Vagina (tissue), 2 donors: ENCODE data around the gene C12orf76. TPM values are rescaled to one million over a fixed set of nuclear protein-coding genes. Genes with fewer than 3 reads are reported as not detected.
A peak's percentile ranks its signal among the peaks of the same experiment; 100 is the strongest.

Experiments
- DNase-seq, 2 donors: peaks; one replicate each; pipeline ENCODE4 v3.0.0-alpha.2; 2017; ENCODE audit errors: extremely low spot score in 2 of 2
- H3K27ac ChIP-seq: fragments of 200-600 bp; sonication (generic); one replicate; pipeline ENCODE4 v1.5.1; 2019
- H3K27me3 ChIP-seq: fragments of 200-600 bp; sonication (generic); one replicate; pipeline ENCODE4 v1.5.1; 2019
- H3K36me3 ChIP-seq, 2 donors: fragments of 200-600 bp; sonication (generic); one replicate each; pipeline ENCODE4 v1.5.1; 2017 to 2019
- H3K4me1 ChIP-seq: fragments of 200-600 bp; sonication (generic); one replicate; pipeline ENCODE4 v1.5.1; 2019
- H3K4me3 ChIP-seq, 2 donors: fragments of 200-600 bp; sonication (generic); 1 replicate in 1 of 2; 2 replicates in 1 of 2; pipeline ENCODE4 v1.5.1; 2016 to 2019
- H3K9me3 ChIP-seq: fragments of 200-600 bp; sonication (generic); one replicate; pipeline ENCODE4 v1.5.1; 2019
- CTCF ChIP-seq, 3 experiments: fragments of 450-650 bp in 2 of 3; fragments of 200-600 bp in 1 of 3; sonication (generic) in 1 of 3; IDR thresholded peaks; one replicate each; pipeline ENCODE4 v1.5.1; 2017 to 2019; ENCODE audit warnings: antibody characterized with exemption in 3 of 3, mild to moderate bottlenecking in 2 of 3, moderate library complexity in 2 of 3
- POLR2A ChIP-seq, 2 donors: fragments of 450-650 bp; IDR thresholded peaks; one replicate each; pipeline ENCODE4 v1.6.1; 2017; ENCODE audit warnings: antibody characterized with exemption in 2 of 2, mild to moderate bottlenecking in 2 of 2, moderate library complexity in 2 of 2
- POLR2AphosphoS5 ChIP-seq, 2 donors: sonication (generic); formaldehyde crosslinking; IDR thresholded peaks; one replicate each; pipeline ENCODE4 v1.9.0; 2017; ENCODE audit warnings: antibody characterized with exemption in 2 of 2, mild to moderate bottlenecking in 2 of 2, low read depth in 1 of 2; ENCODE audit not compliant: insufficient read depth in 1 of 2
- intact Hi-C: fragments of 100-400 bp; cut with DNase I; formaldehyde crosslinking; loops from one replicate; pipeline ENCODE4 v1.15.1; 2023
- total RNA-seq: library from RNA; depleted of rRNA; stranded (reverse); fragments of >200 nt; gene quantifications from one replicate; pipeline ENCODE4 v1.2.3, GENCODE V29; 2016

Gene C12orf76
- total RNA-seq, 1 donor from 2014 or later = 7.6 TPM

DNA sequence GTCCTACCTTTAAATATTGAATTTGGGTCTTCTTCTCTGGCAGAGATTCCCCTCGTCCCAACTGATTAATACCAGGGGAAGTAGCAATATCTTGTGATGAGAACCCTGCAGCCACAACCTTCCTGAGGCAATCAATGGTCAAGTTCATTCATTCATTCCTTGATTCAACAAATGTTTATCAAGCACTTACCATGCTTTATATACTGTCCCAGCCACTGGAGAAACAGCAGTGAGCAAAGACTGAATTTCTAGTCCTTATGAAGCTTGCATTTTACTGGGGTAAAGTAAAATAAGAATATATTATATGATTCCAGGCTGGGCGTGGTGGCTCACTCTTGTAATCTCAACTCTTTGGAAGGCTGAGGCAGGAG is 51.9 kb downstream of the C12orf76 start:
- Histone ChIP-seq H3K27ac (peak overlapping the region; percentile 75), H3K4me3 (peak overlapping the region; percentile 88 to 97), H3K36me3 (no peaks in the 10 kb centered on the region), H3K27me3 (no peaks in the 10 kb centered on the region), H3K9me3 (no peaks in the 10 kb centered on the region), H3K4me1 (peaks cover 66% of the 10 kb centered on the region)
- DNase-seq = no peak
- no peak for TF ChIP-seq POLR2A (IDR thresholded peaks at IDR 0.05)
- no peak for TF ChIP-seq CTCF (IDR thresholded peaks at IDR 0.05)
- no peak for TF ChIP-seq POLR2AphosphoS5 (IDR thresholded peaks at IDR 0.05; ENCODE audit: insufficient read depth in 1 of 2, low read depth in 1 of 2)
- intact Hi-C loops = no loop called here

GRCh38 chr12:109995686-109996482 is 52.4 kb downstream of the C12orf76 start, which contains the start of gene GIT2:
GIT2 (minus strand) TSS chr12:109996368; CDS start chr12:109996224, 144 bp downstream.
- H3K4me1 ChIP-seq = peaks cover 60% of the 10 kb centered on the region
- no peaks in the 10 kb centered on the region for H3K27me3 ChIP-seq
- DNase-seq = peak; percentile 93 to 99
- intact Hi-C loops = no loop called here
- peak within 1 kb of the TSS; percentile 88 to 97 for H3K4me3 ChIP-seq
- TF ChIP-seq POLR2AphosphoS5 (IDR thresholded peaks at IDR 0.05; ENCODE audit: insufficient read depth in 1 of 2, low read depth in 1 of 2) = peak; percentile 87 to 97
- peak in 1 of 3 experiments; percentile 12 for TF ChIP-seq CTCF (IDR thresholded peaks at IDR 0.05)
- TF ChIP-seq POLR2A (IDR thresholded peaks at IDR 0.05) = peak in 1 of 2 donors; percentile 33
- H3K9me3 ChIP-seq = no peaks in the 10 kb centered on the region
- peak within 1 kb of the TSS; percentile 75 for H3K27ac ChIP-seq
- H3K36me3 ChIP-seq = peaks cover 0 to 4% of the 10 kb centered on the region in 2 donors

- DNase-seq = no peak
- H3K27me3 ChIP-seq = no peaks in the 10 kb centered on the region
- H3K27ac ChIP-seq = peak overlapping the region; percentile 75
- peaks cover 0 to 9% of the 10 kb centered on the region in 2 donors for H3K36me3 ChIP-seq
- peaks cover 55% of the 10 kb centered on the region for H3K4me1 ChIP-seq
- intact Hi-C loops = no loop called here
- H3K9me3 ChIP-seq = no peaks in the 10 kb centered on the region
- H3K4me3 ChIP-seq = peak overlapping the region; percentile 88 to 97
- TF ChIP-seq CTCF (IDR thresholded peaks at IDR 0.05) (no peak), POLR2AphosphoS5 (IDR thresholded peaks at IDR 0.05; ENCODE audit: insufficient read depth in 1 of 2, low read depth in 1 of 2) (no peak), POLR2A (IDR thresholded peaks at IDR 0.05) (no peak)
Observed at GRCh38 chr12:109995361-109995685, 53.0 kb downstream of the C12orf76 start.

- H3K27ac ChIP-seq = no peak overlapping the region
- no peak for TF ChIP-seq POLR2A (IDR thresholded peaks at IDR 0.05)
- no peak for TF ChIP-seq POLR2AphosphoS5 (IDR thresholded peaks at IDR 0.05; ENCODE audit: insufficient read depth in 1 of 2, low read depth in 1 of 2)
- no peak for TF ChIP-seq CTCF (IDR thresholded peaks at IDR 0.05)
- intact Hi-C loops = no loop called here
- peaks cover 0 to 17% of the 10 kb centered on the region in 2 donors for H3K36me3 ChIP-seq
- H3K9me3 ChIP-seq = no peaks in the 10 kb centered on the region
- H3K4me3 ChIP-seq = peak overlapping the region; percentile 88 to 97
- peaks cover 49% of the 10 kb centered on the region for H3K4me1 ChIP-seq
- H3K27me3 ChIP-seq = no peaks in the 10 kb centered on the region
- no peak for DNase-seq
Observed at GRCh38 chr12:109994401-109995175, 53.7 kb downstream of the C12orf76 start.
